GM12878 (cell line): ENCODE measurements around the gene CACNA2D4. TPM values are rescaled to one million over a fixed set of nuclear protein-coding genes. Genes with fewer than 3 reads are reported as not detected.
A peak's percentile ranks its signal among the peaks of the same experiment; 100 is the strongest.

Experiments used
- ATAC-seq: fragments of 200-7000 bp; cut with Tn5 transposase; 3 replicates; pipeline ENCODE4 v1.9.1; 2020; ENCODE audit warnings: mild to moderate bottlenecking, moderate library complexity
- BruUV-seq: library from RNA; stranded (reverse); fragments of 400-500 nt; replicated peaks from 2 replicates; lab custom pipeline; 2021; lab: Mats Ljungman, UMichigan
- CTCF ChIA-PET: fragments of 300-600 bp; sonication (Branson Sonifier 250); formaldehyde crosslinking; extraction: SDS; loops from one replicate; lab custom pipeline; 2021; ENCODE audit warnings: inconsistent platforms; lab: Yijun Ruan, JAX
- POLR2A ChIA-PET: fragments of 350-600 bp; formaldehyde crosslinking; extraction: SDS; loops from one replicate; lab custom pipeline; 2021; ENCODE audit warnings: inconsistent platforms; lab: Charles Lee
- RAD21 ChIA-PET: fragments of 300-600 bp; sonication (Branson Sonifier 250); formaldehyde crosslinking; loops from one replicate; lab custom pipeline; 2023; ENCODE audit warnings: antibody characterized with exemption; ENCODE audit not compliant: unreplicated experiment; lab: Charles Lee
- SMC1A ChIA-PET: fragments of 300-600 bp; sonication (Branson Sonifier 250); formaldehyde crosslinking; loops from one replicate; lab custom pipeline; 2023; ENCODE audit not compliant: unreplicated experiment, uncharacterized antibody; lab: Charles Lee
- DNase-seq: peaks from one replicate; pipeline ENCODE4 v3.0.0-alpha.2; 2011; ENCODE audit warnings: low read depth, low spot score
- FAIRE-seq: peaks from 3 replicates; lab custom pipeline; 2011; peaks lifted over from hg19 to GRCh38; lab: Jason Lieb, UNC
- H2AFZ ChIP-seq: 2 replicates; pipeline ENCODE4 v1.6.0; 2011; ENCODE audit warnings: low read depth, low read length, control low read depth; ENCODE audit not compliant: control insufficient read depth
- H3K27ac ChIP-seq: 2 replicates; pipeline ENCODE4 v1.5.1; 2011; ENCODE audit warnings: control low read depth; ENCODE audit not compliant: control insufficient read depth, insufficient read depth
- H3K27me3 ChIP-seq, 2 experiments: replicated peaks in 1 of 2; 2 replicates each; pipeline versions ENCODE4 v1.6.0 to v1.6.1; 2011; ENCODE audit warnings: low read length in 1 of 2; ENCODE audit not compliant: control insufficient read depth in 2 of 2, insufficient read depth in 2 of 2
- H3K36me3 ChIP-seq, 2 experiments: 2 replicates each; pipeline ENCODE4 v1.5.1; 2011; ENCODE audit warnings: low read length in 1 of 2; ENCODE audit not compliant: control insufficient read depth in 2 of 2, insufficient read depth in 2 of 2
- H3K4me1 ChIP-seq: 2 replicates; pipeline ENCODE4 v1.6.1; 2011; ENCODE audit warnings: mild to moderate bottlenecking, low read length, moderate library complexity, mixed read lengths; ENCODE audit not compliant: control insufficient read depth, insufficient read depth
- H3K4me2 ChIP-seq: 2 replicates; pipeline ENCODE4 v1.6.0; 2011; ENCODE audit warnings: control low read depth; ENCODE audit not compliant: control insufficient read depth, insufficient read depth
- H3K4me3 ChIP-seq: fragments of 200-600 bp; sonication (generic); 2 replicates; pipeline ENCODE4 v1.5.1; 2016
- H3K79me2 ChIP-seq: 2 replicates; pipeline ENCODE4 v1.6.0; 2011; ENCODE audit warnings: low read length; ENCODE audit not compliant: control insufficient read depth, insufficient read depth
- H3K9ac ChIP-seq: 2 replicates; pipeline ENCODE4 v1.8.0; 2011; ENCODE audit warnings: low read length, control low read depth, mixed read lengths; ENCODE audit not compliant: control insufficient read depth, insufficient read depth
- H3K9me3 ChIP-seq: replicated peaks from 3 replicates; pipeline ENCODE4 v1.5.1; 2011; ENCODE audit warnings: mild to moderate bottlenecking, low read length; ENCODE audit not compliant: control insufficient read depth, insufficient read depth
- H4K20me1 ChIP-seq: 2 replicates; pipeline ENCODE4 v1.6.0; 2011; ENCODE audit not compliant: control insufficient read depth, insufficient read depth
- CBFB ChIP-seq: IDR thresholded peaks from 2 replicates; pipeline ENCODE4 v1.6.1; 2016; ENCODE audit warnings: antibody characterized with exemption, low read depth
- MEF2B ChIP-seq: fragments of 450-650 bp; IDR thresholded peaks from 2 replicates; pipeline ENCODE4 v1.6.1; 2018; ENCODE audit warnings: mild to moderate bottlenecking, moderate library complexity; ENCODE audit not compliant: partially characterized antibody, poor library complexity, severe bottlenecking
- PAX5 ChIP-seq: IDR thresholded peaks from 2 replicates; pipeline ENCODE4 v1.6.1; 2011; ENCODE audit warnings: low read depth, low read length, borderline replicate concordance
- PAX8 ChIP-seq: fragments of 450-650 bp; IDR thresholded peaks from 2 replicates; pipeline ENCODE4 v1.6.1; 2017; ENCODE audit warnings: mild to moderate bottlenecking, moderate library complexity
- POLR2AphosphoS5 ChIP-seq: IDR thresholded peaks from 2 replicates; pipeline ENCODE4 v1.6.1; 2011; ENCODE audit warnings: mild to moderate bottlenecking, low read length, inconsistent platforms
- SP1 ChIP-seq: IDR thresholded peaks from one replicate; pipeline ENCODE4 v1.6.1; 2011; ENCODE audit warnings: low read depth, low read length
- STAT3 ChIP-seq: IDR thresholded peaks from 2 replicates; pipeline ENCODE4 v1.6.1; 2011; ENCODE audit warnings: low read depth, low read length, improper control_type of control experiment
- WGBS: methylation state at CpG from one replicate; pipeline ENCODE4 v1.1.6; 2016; ENCODE audit warnings: low lambda C conversion rate; ENCODE audit not compliant: insufficient replicate concordance, insufficient coverage; ENCODE audit errors: missing lambda C conversion rate; 5-methylcytosine and 5-hydroxymethylcytosine counted together
- in situ Hi-C: fragments of 300-500 bp; cut with MboI; formaldehyde crosslinking; loops from 9 replicates; pipeline ENCODE4 v1.14.3; 2018; ENCODE audit warnings: mixed read lengths
- intact Hi-C: fragments of 100-400 bp; cut with micrococcal nuclease; formaldehyde crosslinking; loops from one replicate; pipeline ENCODE4 v1.14.2; 2022; ENCODE audit not compliant: unreplicated experiment
- polyA plus RNA-seq, 11 experiments: library from polyadenylated mRNA; depleted of rRNA in 4 of 11; unstranded in 6 of 11; stranded (reverse) in 5 of 11; fragments of >200 nt; fragmentation: Nextera tagmentation in 4 of 11; fragmentation: Illumina TruSeq in 1 of 11; extraction: Ambion mirVana in 4 of 11; extraction: Trizol in 1 of 11; gene quantifications; 1 replicate in 1 of 11; 2 replicates in 10 of 11; pipeline versions ENCODE4 v1.2.1 to v1.2.3, GENCODE V29; 2011 to 2016; ENCODE audit warnings: inconsistent platforms in 2 of 11, missing spikeins in 2 of 11, low read depth in 1 of 11
- total RNA-seq, 4 experiments: library from RNA; depleted of rRNA in 3 of 4; stranded (reverse); fragments of >200 nt in 3 of 4; fragmentation: Illumina TruSeq in 1 of 4; extraction: Trizol in 1 of 4; gene quantifications; 2 replicates each; pipeline versions ENCODE4 v1.2.1 to v1.2.3, GENCODE V29; 2013 to 2021
- TF ChIP-seq, protein P1 (sequence below): IDR thresholded peaks from 2 replicates; pipeline ENCODE4 v1.6.1; 2012; ENCODE audit warnings: low read depth, low read length, improper control_type of control experiment
- TF ChIP-seq, protein P2 (sequence below), 3 experiments: IDR thresholded peaks in 2 of 3; conservative IDR thresholded peaks in 1 of 3; 2 replicates each; pipeline ENCODE4 v1.5.1; 2011; ENCODE audit warnings: low read depth in 3 of 3, low read length in 3 of 3, mild to moderate bottlenecking in 3 of 3, control low read depth in 2 of 3, moderate library complexity in 2 of 3, inconsistent platforms in 1 of 3, mixed read lengths in 1 of 3; ENCODE audit not compliant: control insufficient read depth in 2 of 3, insufficient read depth in 1 of 3; ENCODE audit errors: extremely low read depth in 1 of 3

CACNA2D4 gene
- total and polyA plus RNA-seq, 10 of the 15 experiments (the other 5 are each of a cell fraction or from before 2014, with no cell fraction given), result 0.03 to 1.0 (median 0.65) TPM

- Histone ChIP-seq H3K36me3 (no peaks in the 10 kb centered on the region; a peak in 1 of 4 replicates), H3K27ac (peak overlapping the region; percentile 62), H3K4me1 (peaks cover 5% of the 10 kb centered on the region), H4K20me1 (no peaks in the 10 kb centered on the region), H3K9ac (peak overlapping the region; percentile 81), H3K79me2 (no peaks in the 10 kb centered on the region; the same call in 1 of the 2 replicates), H2AFZ (peak overlapping the region; percentile 92), H3K4me2 (peak overlapping the region; percentile 100)
- intact Hi-C loops, result loop anchor here (1.0 to 10.0 kb wide), 5 partner anchors 136 to 786 kb away; no protein-coding TSS in a partner anchor
- ChIA-PET SMC1A (interaction anchor here (1.0 to 7.6 kb wide), 3 partner anchors 123 to 144 kb away, joined by 3 to 109 read pairs (median 11); no protein-coding TSS in a partner anchor), POLR2A (interaction anchor here (0.5 to 1.5 kb wide), 3 partner anchors 144 to 200 kb away, joined by 3 to 6 read pairs (median 3); no protein-coding TSS in a partner anchor)
- FAIRE-seq, result no peak
- in situ Hi-C loops, result no loop called here
- TSS peak; percentile 88 for BruUV-seq
- no peak for TF ChIP-seq CBFB
- TF ChIP-seq POLR2AphosphoS5, result peak; percentile 30; the same call in 1 of the 2 replicates
- no peak for TF ChIP-seq STAT3
- TF ChIP-seq MEF2B, result peak; percentile 48
- no peak; the same call in 1 of the 2 replicates for TF ChIP-seq PAX5
- no peak for TF ChIP-seq PAX8
- TF ChIP-seq SP1, result no peak
- TF ChIP-seq, protein P1, sequence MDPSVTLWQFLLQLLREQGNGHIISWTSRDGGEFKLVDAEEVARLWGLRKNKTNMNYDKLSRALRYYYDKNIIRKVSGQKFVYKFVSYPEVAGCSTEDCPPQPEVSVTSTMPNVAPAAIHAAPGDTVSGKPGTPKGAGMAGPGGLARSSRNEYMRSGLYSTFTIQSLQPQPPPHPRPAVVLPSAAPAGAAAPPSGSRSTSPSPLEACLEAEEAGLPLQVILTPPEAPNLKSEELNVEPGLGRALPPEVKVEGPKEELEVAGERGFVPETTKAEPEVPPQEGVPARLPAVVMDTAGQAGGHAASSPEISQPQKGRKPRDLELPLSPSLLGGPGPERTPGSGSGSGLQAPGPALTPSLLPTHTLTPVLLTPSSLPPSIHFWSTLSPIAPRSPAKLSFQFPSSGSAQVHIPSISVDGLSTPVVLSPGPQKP, result no peak
- TF ChIP-seq, protein P2, sequence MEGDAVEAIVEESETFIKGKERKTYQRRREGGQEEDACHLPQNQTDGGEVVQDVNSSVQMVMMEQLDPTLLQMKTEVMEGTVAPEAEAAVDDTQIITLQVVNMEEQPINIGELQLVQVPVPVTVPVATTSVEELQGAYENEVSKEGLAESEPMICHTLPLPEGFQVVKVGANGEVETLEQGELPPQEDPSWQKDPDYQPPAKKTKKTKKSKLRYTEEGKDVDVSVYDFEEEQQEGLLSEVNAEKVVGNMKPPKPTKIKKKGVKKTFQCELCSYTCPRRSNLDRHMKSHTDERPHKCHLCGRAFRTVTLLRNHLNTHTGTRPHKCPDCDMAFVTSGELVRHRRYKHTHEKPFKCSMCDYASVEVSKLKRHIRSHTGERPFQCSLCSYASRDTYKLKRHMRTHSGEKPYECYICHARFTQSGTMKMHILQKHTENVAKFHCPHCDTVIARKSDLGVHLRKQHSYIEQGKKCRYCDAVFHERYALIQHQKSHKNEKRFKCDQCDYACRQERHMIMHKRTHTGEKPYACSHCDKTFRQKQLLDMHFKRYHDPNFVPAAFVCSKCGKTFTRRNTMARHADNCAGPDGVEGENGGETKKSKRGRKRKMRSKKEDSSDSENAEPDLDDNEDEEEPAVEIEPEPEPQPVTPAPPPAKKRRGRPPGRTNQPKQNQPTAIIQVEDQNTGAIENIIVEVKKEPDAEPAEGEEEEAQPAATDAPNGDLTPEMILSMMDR (IDR thresholded peaks at IDR 0.05 in 2 of 3, conservative IDR thresholded peaks at IDR 0.05 in 1 of 3; ENCODE audit: control insufficient read depth in 2 of 3, extremely low read depth in 1 of 3, insufficient read depth in 1 of 3, low read depth in 3 of 3, low read length in 3 of 3), result no peak
- TF ChIP-seq, all 136 proteins: peak for 2
- ChIA-PET RAD21 (interaction anchor here (1.3 to 6.5 kb wide), 2 partner anchors 143 kb away, joined by 6 to 69 read pairs; no protein-coding TSS in a partner anchor), CTCF (interaction anchor here (6.5 to 9.5 kb wide), 2 partner anchors 144 kb away, joined by 106 to 434 read pairs; no protein-coding TSS in a partner anchor)
- Histone ChIP-seq H3K27me3 (no peaks in the 10 kb centered on the region), H3K9me3 (no peaks in the 10 kb centered on the region), H3K4me3 (peak overlapping the region; percentile 62)
- WGBS, result 2% methylated on average over 31 of the region's 43 CpGs
- DNase-seq (no peak), ATAC-seq (peak; percentile 61)
These were observed 121.9 kb downstream of the CACNA2D4 start for GRCh38 chr12:1796515-1797010.
